ENCODE data around the gene DLG2.
"Not testable (repeated sequence)": the region's sequence is repeated elsewhere in the genome, so short reads cannot be mapped to it uniquely, and the experiment has no call there.

DNA sequence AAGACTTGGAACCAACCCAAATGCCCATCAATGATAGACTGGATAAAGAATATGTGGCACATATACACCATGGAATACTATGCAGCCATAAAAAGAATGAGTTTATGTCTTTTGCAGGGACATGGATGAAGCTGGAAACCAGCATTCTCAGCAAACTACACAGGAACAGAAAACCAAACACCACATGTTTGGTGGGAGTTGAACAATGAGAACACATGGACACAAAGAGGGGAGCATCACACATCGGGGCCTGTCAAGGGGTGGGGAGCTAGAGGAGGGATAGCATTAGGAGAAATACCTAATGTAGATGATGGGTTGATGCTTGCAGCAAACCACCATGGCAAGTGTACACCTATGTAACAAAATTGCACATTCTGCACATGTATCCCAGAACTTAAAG, 397.4 kb downstream of the DLG2 start:
- TF ChIP-seq, protein P1, sequence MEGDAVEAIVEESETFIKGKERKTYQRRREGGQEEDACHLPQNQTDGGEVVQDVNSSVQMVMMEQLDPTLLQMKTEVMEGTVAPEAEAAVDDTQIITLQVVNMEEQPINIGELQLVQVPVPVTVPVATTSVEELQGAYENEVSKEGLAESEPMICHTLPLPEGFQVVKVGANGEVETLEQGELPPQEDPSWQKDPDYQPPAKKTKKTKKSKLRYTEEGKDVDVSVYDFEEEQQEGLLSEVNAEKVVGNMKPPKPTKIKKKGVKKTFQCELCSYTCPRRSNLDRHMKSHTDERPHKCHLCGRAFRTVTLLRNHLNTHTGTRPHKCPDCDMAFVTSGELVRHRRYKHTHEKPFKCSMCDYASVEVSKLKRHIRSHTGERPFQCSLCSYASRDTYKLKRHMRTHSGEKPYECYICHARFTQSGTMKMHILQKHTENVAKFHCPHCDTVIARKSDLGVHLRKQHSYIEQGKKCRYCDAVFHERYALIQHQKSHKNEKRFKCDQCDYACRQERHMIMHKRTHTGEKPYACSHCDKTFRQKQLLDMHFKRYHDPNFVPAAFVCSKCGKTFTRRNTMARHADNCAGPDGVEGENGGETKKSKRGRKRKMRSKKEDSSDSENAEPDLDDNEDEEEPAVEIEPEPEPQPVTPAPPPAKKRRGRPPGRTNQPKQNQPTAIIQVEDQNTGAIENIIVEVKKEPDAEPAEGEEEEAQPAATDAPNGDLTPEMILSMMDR (IDR thresholded peaks at IDR 0.05; ENCODE audit: extremely low read depth in 1 of 2, insufficient read depth in 1 of 2, low read depth in 1 of 2, low read length in 2 of 2) = not testable (repeated sequence)
- TF ChIP-seq EZH2 (IDR thresholded peaks at IDR 0.05; ENCODE audit: borderline replicate concordance, low read depth, low read length, severe bottlenecking); POLR2A (IDR thresholded peaks at IDR 0.05; ENCODE audit: low read depth, low read length); POLR2AphosphoS5 (IDR thresholded peaks at IDR 0.05; ENCODE audit: insufficient read depth, low read depth, low read length); MAX (IDR thresholded peaks at IDR 0.05; ENCODE audit: insufficient read depth, insufficient read length); FOS (IDR thresholded peaks at IDR 0.05; ENCODE audit: borderline replicate concordance, insufficient read depth, low read length); GATA2 (IDR thresholded peaks at IDR 0.05; ENCODE audit: insufficient read depth, insufficient read length, low read depth, low read length): not testable (repeated sequence)
